GM11168 (cell line): ENCODE results near the gene MRGPRF.
"Not testable (repeated sequence)": the region's sequence is repeated elsewhere in the genome, so short reads cannot be mapped to it uniquely, and the experiment has no call there.

ENCODE experiments used
- in situ Hi-C: fragments of 300-500 bp; cut with MboI; formaldehyde crosslinking; loops from one replicate; pipeline ENCODE4 v1.12.0; 2022; ENCODE audit warnings: low sequenced_read_pairs; ENCODE audit not compliant: unreplicated experiment

The MRGPRF gene

DNA sequence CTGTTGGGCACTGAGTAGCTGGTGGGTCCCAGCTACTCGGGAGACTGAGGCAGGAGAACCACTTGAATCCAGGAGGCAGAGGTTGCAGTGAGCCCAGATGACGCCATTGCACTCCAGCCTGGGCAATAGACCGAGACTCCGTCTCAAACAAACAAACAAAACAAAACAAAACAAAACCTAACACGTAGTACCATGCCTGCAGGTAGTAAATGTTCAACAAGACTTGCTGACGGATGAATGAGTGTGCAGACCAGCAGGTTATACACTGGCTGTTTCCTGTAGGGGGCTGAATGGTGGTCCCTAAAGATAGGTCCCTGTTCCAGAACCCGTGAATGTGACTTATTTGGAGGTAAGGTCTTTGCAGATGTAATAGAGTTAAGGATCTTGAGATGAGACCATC, 19.5 kb downstream of the MRGPRF start:
- in situ Hi-C loops, result no loop called here

DNA sequence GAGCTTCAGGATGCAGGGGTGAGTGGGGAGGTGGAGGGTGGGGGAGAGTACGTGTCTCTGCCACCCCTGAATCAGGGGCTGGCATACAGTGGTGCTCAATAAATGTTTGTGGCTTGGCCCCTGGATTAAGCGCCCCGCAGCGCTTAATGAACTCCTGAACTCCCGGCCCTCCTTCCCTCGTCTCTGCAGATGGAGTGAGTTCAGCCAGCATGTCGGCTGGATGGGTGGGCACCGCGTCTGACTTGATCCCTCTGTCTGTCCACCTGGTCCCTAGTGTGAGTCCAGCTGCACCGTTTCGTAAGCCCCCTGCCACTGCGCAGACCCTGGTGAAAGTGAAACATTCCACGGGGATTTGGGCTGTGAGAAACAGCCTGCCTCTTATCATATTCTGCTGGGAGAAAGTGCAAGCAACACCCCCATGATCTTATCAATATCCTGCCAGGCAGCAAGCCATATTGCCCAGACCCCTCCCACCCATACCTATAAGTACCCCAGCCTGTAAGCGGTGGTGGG, 20.2 kb downstream of the MRGPRF start:
- in situ Hi-C loops, result no loop called here

DNA sequence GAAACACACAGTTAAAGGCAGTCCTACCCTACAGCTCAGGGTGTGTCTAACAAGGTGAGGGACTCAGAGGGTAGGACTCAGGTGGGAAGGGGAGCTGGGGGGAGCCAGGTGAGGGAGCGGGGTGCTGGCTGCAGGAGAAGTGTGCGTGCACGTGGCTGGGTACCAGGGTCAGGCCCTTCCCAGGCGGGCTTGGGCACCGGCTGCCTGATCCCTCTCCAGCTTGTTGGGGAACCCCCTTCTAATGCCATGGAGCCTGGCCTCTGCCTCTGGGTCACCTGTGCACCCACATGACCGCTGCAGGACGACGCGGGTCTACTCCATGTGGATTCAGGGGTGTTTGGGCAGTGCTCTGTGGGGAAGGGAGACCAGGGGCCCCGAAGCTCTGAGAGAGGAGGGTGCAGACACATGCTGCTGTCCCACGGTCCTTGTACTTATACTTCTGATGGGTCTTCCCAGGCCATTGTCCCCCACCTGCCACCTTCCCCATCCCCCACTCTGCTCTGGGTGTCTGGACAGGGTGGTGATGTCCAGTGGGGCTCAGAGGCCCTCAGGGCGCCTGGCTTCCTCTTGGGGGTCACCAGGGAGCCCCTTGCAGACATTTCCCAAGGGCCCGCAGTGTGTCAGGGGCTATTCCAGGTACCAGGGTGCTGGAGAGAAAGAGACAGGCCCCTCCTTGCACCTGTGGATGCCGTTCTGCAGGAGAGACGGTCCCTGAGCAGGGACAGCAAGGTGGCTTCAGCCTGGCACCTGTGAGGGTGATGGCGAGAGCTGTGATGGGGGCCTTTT, 21.9 kb downstream of the MRGPRF start:
- in situ Hi-C loops, result no loop called here

DNA sequence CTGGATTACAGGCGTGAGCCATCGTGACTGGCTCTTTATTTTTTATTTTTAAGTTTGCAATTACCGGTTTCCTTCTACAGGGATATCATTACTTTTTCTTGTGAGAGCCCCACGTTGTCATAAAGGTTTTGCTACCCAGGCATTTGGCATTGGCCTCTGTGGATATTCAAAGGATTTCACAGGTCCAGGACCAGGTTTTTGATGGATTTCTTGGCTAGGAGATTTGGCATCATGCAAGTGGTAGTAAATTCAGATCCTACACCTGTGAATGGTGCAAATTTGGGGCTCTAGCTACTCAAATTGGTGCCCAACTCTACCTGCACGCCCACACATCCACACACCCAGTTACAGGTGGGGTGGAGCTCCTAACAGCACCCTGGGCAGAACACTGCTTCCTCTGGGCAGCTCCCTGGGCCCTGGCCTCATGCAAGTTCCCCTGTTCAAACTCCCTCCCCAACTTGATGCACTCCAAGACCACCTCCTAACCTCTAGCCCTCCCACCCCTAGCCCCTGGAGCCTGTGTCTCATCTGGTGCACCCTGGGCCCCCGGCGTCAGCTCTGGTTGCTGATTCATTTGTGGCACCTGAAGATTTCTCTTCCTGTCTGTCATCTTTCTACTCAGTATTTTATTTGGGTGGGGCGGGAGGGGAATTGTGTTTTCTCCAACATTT, 23.0 kb downstream of the MRGPRF start:
- in situ Hi-C loops, result no loop called here

DNA sequence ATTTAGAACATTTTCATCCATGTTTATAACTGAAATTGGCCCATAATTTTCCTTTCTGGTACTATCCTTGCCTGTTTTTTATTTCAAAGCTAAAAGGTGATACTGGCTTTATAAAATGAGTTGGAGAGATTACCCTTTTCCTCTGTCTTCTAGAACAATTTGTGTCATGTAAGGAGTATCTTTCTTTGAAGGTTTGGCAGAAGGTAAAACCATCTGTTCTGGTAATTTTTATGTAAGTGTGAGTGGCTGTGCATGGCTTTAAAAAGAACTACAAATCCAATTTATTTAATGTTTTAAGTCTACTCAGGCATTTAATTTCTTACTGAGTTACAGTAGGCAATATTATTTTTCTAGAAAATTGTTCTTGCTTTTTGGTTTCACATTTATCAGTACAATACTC, 24.6 kb downstream of the MRGPRF start:
- in situ Hi-C loops, result no loop called here

DNA sequence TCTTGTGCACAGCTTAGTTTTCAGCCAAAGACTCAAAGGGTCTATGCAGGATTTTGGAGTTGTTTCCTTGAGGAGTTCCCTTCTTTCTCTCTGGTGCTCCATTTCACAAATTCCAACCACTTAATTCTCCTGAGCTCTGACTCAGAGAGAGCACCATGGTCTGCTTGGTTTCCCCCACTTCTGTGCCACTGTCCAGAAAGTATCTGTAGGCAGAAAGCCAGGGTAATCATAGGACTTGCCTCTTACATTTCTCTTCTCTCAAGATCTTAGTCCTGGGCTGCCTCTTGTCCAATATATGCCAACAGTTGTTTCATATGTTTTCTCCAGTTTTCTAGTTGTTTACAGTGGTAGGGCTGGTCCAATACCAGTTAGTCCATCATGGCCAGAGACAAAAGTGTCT, 25.8 kb downstream of the MRGPRF start:
- in situ Hi-C loops, result no loop called here

DNA sequence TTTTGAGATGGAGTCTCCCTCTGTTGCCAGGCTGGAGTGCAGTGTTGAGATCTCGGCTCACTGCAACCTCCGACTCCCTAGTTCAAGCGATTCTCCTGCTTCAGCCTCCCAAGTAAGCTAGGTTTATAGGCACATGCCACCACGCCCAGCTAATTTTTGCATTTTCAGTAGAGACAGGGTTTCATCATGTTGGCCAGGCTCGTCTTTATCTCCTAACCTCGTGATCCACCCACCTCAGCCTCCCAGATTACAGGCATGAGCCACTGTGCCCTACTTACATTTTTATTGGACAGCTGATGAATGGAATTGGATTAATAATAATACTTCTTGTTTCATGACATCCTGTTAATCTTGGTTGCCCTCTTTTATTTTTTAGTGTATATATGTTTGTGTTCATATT, 29.2 kb downstream of the MRGPRF start:
- in situ Hi-C loops, result no loop called here

DNA sequence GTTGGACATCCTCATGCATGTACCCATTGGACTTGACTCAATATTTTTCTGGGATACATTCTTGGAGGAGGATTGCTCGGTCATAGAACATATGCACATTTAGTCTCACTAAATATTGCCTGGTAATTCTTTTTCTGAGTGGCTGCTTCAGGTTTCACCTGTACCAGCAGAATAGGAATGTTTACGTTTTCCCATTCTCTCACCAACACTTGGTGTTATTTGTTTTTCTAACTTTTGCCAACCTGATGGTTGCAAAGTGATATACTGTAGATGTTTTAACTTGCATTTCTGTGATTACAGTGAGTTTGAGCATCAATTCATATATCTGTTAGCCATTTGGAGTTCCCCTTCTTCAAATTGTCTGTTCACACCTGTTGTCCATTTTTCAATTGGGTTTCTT, 30.9 kb downstream of the MRGPRF start:
- in situ Hi-C loops, result no loop called here

DNA sequence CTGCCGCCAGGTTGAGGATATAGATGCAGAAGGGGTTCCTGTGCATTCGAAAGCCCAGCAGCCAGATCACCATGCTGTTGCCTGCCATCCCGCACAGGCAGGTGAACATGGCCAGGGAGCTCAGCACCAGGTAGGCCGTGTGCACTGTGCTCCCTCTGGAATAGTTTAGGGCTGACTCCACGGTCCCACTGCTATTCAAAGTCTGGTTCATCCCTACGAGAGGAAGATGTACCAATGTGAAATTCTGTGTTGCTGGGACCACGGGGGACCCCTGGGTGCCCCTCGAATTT, 32.3 kb downstream of the MRGPRF start, which contains the start of gene MRGPRD:
MRGPRD (minus strand) TSS at position 211 of the 290 bp plus-strand sequence; CDS start at position 211, 0 bp downstream.
- in situ Hi-C loops, result no loop called here

DNA sequence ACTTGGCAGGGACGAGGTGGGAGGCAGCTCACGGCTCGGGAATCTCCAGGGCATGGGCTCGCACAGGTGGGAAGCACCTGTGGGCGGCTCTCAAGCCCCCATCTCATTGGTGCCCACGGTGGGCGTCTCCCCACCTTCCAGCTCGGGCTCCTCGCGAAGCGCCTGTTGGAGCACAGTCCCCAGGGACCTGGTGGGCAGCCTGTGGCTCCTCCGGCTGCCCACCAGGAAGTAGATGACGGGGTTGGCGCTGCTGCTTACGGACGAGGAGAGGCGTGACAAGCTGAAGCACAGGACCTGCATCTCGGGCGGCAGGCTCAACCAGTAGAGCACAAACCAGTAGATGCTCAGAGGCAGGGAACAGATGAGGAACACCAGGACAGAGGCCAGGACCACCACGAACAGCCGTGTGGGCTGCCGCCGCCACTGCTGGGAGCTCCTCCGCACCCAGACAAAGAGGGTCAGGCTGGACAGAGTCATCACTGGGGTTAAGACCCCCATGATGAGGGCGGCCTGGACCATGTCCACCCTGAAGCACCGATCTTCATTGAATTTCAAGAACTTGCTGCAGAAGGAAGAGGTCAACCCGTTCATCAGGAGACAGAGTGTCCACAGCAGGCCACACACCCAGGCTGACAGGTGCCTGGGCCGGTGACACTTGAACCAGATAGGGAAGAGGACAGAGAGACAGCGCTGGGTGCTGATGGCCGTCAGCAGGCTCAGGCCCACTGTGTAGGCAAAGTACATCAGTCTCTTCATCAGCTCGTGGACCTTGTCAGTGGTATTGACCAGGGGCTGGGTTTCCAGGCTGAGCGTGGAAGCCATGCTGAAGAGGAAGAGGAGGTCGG, 32.9 kb downstream of the MRGPRF start:
- in situ Hi-C loops, result no loop called here

DNA sequence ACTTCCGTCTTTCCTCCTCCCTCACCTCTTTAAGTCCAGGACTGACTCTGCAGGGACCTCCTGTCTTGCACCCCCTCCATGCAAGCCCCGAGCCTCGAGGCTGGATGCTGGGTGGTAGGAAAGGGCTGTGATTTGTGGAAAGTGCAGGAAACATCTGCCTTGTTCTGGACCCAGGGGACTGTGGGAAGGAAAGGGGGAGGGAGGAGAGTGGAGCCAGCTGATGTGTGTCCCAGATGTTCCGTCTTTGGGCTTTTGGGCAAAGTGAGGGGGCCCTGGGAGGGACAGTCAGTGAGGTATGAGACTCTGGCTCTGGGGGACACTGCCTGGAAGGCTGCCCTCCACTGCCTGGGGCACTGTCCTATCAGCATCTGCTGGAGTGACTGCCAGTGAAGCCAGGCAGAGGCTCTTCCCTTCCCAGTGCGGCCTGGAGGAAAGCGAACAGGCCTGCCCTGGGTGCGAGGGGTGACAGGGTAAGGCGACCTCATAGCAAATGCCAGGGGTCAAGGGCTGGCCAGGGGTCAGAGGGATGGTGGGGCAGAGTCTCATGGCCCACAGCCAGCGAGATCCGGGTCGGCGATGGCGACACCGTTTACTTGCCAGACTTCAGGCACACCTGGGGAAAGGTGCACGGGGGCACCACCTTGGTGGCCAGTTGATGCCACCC, 34.0 kb downstream of the MRGPRF start:
- in situ Hi-C loops, result no loop called here

DNA sequence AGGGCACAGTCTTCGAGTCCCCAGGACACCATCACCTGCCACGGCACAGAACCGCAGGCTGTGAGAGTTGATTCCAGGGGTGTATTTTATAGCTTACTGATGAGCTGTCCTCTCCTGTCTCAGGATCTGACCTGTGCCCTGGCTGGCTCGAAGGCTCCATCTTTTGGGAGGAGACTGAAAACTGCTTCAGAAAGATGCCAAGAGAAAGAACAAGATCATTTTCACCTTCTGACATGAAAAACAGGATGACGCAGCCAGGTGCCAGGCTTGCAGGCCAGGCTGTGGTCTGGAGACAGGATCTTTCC, 34.5 kb downstream of the MRGPRF start:
- in situ Hi-C loops, result no loop called here

DNA sequence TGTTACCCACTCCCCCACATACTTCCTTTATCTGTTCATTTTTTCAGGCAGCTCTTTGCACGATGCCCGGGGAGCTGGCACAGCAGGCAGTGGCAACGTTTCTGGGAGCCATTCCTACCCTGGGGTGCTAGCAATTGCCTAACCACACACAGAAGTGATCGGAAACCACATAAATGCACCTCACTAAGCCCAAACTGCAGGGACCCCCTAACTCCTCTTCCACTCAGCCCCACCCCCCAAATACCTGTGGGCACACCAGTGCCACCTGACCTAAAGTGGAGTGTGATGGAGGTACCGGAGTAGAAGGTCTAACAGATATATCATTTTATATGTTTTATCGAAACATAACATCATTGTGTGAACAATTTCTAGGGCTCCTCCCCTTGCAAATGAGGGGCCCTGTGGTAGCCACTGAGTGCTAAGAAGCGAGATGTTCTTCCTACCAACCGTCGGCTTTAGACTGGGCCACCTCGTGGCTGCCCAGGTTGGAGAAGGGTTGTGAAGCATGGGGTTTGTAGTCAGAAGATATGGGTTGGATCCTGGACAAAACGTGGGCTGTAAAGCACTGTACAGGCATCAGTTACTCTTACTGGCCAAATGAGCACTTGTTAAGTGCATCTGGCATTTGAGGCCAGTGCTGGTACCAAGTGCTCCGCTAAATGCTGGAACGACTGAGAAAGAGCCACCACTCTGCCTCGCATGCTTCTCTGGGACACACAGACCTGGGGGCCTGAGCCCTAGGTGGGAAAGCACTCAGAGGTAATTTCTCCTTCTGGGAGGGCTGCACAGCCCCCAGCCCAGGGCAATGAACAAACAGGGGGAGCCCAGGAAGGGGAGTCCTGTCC, 35.0 kb downstream of the MRGPRF start:
- in situ Hi-C loops, result no loop called here

DNA sequence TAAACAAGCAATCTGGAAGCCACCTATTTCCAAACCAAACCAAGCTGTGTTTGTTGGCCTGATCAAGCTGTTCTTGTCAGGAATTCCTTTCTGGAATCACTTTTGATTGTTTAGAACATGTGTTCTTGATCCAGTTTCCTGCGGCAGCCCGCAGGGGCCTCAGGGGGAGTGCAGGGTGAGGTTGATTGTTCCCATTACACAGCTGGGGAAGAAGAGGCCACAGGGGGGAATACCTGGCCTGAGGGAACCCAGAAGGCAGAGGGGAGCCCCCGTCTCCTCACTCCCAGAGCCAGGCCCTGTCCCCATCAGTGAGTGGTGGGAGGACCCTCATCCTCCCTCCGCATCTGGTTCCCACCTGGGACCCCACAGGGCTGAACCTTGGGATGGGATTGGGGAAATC, 36.5 kb downstream of the MRGPRF start:
- in situ Hi-C loops, result no loop called here

DNA sequence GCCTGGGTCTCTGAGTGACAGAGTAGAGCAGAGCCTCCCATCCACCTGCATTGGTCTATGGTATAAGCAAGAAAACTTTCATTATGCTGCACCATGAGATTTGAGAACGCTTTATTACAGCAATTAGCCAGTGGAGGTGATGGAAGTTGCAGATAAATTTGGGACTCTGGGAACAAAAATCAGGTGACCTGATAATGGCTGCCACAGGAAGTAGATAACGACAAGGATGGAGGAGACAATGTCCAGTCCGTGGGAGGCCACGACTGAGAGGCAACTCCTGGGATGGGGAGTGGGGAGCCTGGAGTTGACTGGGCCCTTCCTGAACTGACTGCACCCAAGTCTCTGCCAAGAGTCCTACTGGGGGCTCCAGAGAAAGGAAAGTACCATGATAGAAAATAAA, 37.0 kb downstream of the MRGPRF start:
- in situ Hi-C loops, result no loop called here

DNA sequence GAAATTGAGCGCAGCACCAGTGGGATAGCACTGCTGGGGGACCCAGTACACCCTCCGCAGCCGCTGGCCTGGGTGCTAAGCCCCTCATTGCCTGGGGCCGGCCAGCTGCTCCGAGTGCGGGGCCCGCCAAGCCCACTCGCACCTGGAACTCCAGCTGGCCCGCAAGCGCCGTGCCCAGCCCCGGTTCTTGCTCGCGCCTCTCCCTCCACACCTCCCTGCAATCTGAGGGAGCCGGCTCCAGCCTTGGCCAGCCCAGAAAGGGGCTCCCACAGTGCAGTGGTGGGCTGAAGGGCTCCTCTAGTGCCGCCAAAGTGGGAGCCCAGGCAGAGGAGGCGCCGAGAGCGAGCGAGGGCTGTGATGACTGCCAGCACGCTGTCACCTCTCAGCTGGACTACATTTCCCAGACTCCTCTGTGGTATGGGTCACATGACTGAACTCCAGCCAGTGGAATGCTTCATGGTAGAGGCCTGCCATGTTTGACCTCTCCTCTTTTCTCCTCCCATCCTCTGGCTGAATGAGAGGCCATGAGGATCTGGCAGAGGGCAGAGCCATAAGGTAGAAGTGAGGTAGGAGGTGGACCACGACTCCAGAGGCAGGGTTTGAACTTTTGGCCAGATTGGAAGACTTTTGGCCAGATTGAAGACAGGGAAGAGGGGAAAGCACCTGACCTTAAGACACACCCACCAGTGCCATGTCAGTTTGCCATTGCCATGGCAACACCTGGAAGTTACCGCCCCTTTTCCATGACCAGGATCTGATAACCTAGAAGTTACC, 38.4 kb downstream of the MRGPRF start:
- in situ Hi-C loops, result no loop called here

DNA sequence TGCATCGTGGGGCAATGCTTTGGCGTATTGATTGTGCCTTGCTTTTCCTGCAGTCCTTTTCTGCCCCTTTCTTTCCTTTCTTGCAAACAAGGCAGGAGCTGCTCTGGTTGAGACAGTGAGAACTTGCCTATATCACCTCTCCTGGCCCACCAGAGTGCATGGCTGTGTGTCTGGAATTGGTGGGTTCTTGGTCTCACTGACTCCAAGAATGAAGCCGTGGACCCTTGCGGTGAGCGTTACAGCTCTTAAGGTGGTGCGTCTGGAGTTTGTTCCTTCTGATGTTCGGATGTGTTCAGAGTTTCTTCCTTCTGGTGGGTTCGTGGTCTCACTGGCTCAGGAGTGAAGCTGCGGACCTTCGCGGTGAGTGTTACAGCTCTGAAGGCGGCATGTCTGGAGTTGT, 39.3 kb downstream of the MRGPRF start:
- in situ Hi-C loops, result not testable (repeated sequence)

DNA sequence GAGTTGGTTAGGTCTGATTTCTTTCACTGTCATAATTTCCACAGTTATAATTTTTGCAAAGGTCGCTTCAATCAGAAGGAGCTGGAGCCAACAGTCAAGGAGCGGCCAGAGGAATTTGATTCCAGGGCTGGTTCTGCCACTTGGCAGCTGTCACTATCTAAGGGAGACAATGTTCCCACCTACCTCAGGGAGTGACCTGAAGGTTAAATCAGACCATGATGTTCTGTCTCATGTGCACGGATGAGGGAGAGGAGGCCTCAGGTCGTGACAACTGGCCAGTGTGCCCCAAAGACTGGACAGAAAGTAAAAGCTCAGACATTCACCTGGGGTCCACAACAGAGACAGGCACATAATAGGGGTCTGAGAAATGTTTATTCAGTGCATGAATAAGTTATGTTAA, 39.8 kb downstream of the MRGPRF start:
- in situ Hi-C loops, result no loop called here
